ENCODE data around the gene LGR6. TPM values are rescaled to one million over a fixed set of nuclear protein-coding genes. Genes with fewer than 3 reads are reported as not detected.

Gene LGR6
- total RNA-seq, 1 experiment from 2014 or later = 0.56 TPM

GRCh38 chr1:202306535-202307345 lies 113.1 kb downstream of the LGR6 start:
- ChIA-PET POLR2A (interaction anchor here (0.7 to 1.4 kb wide), 5 partner anchors 9 to 110 kb away, joined by 3 to 5 read pairs (median 3); no protein-coding TSS in a partner anchor), CTCF (interaction anchor here (0.9 to 9.9 kb wide), 7 partner anchors 10 to 120 kb away, joined by 3 to 117 read pairs (median 4); partner anchors contain the start of gene LGR6)
- intact Hi-C loops (cut with micrococcal nuclease) = no loop called here
- TF ChIP-seq CTCF (IDR thresholded peaks at IDR 0.05; ENCODE audit: unreplicated experiment) = no peak
- H3K27me3 Mint-ChIP-seq (ENCODE audit: insufficient read depth, unreplicated experiment) = no peaks in the 10 kb centered on the region
- no peak overlapping the region for H3K27ac Mint-ChIP-seq (ENCODE audit: low read depth, unreplicated experiment)
- H3K36me3 Mint-ChIP-seq (ENCODE audit: insufficient read depth, unreplicated experiment) = no peaks in the 10 kb centered on the region
- no peaks in the 10 kb centered on the region for H3K9me3 Mint-ChIP-seq (ENCODE audit: unreplicated experiment)
- DNase-seq (ENCODE audit: unreplicated experiment) = no peak
- BruUV-seq (replicated peaks) = no TSS peak
- H3K4me3 Mint-ChIP-seq (ENCODE audit: unreplicated experiment) = no peak overlapping the region
- no peaks in the 10 kb centered on the region for H3K4me1 Mint-ChIP-seq (ENCODE audit: insufficient read depth, unreplicated experiment)

GRCh38 chr1:202310071-202310725 lies 116.6 kb downstream of the LGR6 start:
- BruUV-seq (replicated peaks) = no TSS peak
- Mint-ChIP-seq H3K36me3 (ENCODE audit: insufficient read depth, unreplicated experiment) (no peaks in the 10 kb centered on the region), H3K4me1 (ENCODE audit: insufficient read depth, unreplicated experiment) (no peaks in the 10 kb centered on the region), H3K9me3 (ENCODE audit: unreplicated experiment) (no peaks in the 10 kb centered on the region), H3K4me3 (ENCODE audit: unreplicated experiment) (no peak overlapping the region), H3K27ac (ENCODE audit: low read depth, unreplicated experiment) (no peak overlapping the region), H3K27me3 (ENCODE audit: insufficient read depth, unreplicated experiment) (no peaks in the 10 kb centered on the region)
- intact Hi-C loops (cut with micrococcal nuclease) = loop anchor here (10.0 kb wide), 1 partner anchor 405 kb away; the partner anchor contains the start of gene SYT2
- ChIA-PET POLR2A (no interaction called here), CTCF (interaction anchor here (0.6 to 9.9 kb wide), 4 partner anchors 74 to 280 kb away, joined by 3 to 117 read pairs (median 10); partner anchors contain the start of gene LGR6)
- no peak for DNase-seq (ENCODE audit: unreplicated experiment)
- no peak for TF ChIP-seq CTCF (IDR thresholded peaks at IDR 0.05; ENCODE audit: unreplicated experiment)

- no TSS peak for BruUV-seq (replicated peaks)
- no peak for TF ChIP-seq CTCF (IDR thresholded peaks at IDR 0.05; ENCODE audit: unreplicated experiment)
- Mint-ChIP-seq H3K27me3 (ENCODE audit: insufficient read depth, unreplicated experiment) (no peaks in the 10 kb centered on the region), H3K4me3 (ENCODE audit: unreplicated experiment) (no peak overlapping the region), H3K27ac (ENCODE audit: low read depth, unreplicated experiment) (no peak overlapping the region), H3K9me3 (ENCODE audit: unreplicated experiment) (no peaks in the 10 kb centered on the region), H3K4me1 (ENCODE audit: insufficient read depth, unreplicated experiment) (no peaks in the 10 kb centered on the region), H3K36me3 (ENCODE audit: insufficient read depth, unreplicated experiment) (no peaks in the 10 kb centered on the region)
- ChIA-PET CTCF (interaction anchor here (1.2 to 25.4 kb wide), 4 partner anchors 74 to 409 kb away, joined by 3 to 954 read pairs (median 61); partner anchors contain the start of gene LGR6), POLR2A (no interaction called here)
- no peak for DNase-seq (ENCODE audit: unreplicated experiment)
- intact Hi-C loops (cut with micrococcal nuclease) = loop anchor here (10.0 kb wide), 1 partner anchor 404 kb away; the partner anchor contains the start of gene SYT2
Measured at GRCh38 chr1:202310746-202311145, 117.1 kb downstream of the LGR6 start.

Measured in MCF 10A (cell line).